ENCODE measurements around the gene KRTAP5-3. TPM values are rescaled to one million over a fixed set of nuclear protein-coding genes. Genes with fewer than 3 reads are reported as not detected.

The KRTAP5-3 gene
- total and polyA plus RNA-seq, 2 donors (not counting 3 experiments of a cell fraction or from before 2014, with no cell fraction given): not detected

DNA sequence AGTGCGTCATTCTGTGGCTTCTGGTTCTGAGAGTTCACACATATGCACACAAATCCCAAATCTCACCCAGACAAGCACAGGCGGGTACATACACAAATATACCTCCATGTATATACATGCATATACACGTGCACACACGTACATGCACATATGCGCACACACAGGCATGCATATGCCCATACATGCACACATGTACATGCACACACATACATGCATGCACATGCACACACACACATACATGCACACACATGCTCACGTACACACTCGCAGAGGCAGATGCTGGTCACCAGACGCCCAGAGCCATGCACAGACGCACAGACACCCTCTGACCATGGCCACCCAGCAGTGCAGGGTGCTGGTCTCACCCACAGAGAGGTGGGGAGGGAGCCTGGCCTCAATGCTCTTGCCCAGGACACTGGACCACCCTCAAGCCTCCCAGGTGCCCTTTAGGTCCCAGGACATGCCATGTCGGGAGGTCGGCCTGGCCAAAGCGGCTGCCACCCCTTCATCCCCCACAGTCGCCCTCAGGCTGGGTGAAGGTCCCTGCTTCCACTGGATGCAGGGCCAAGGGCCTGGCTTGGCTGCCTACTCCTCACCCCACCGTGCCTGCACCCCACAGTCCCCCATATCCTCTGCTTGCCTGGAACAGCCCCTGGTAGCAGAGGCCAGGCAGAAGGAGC lies 45.7 kb downstream of the KRTAP5-3 start:
- Histone ChIP-seq H3K36me3 (ENCODE audit: control insufficient read depth in 2 of 2, extremely low read depth in 1 of 2, insufficient read depth in 2 of 2, low read length in 2 of 2) (peaks cover 0 to 3% of the 10 kb centered on the region in 2 experiments), H3K27me3 (ENCODE audit: control insufficient read depth in 2 of 2, insufficient read depth in 2 of 2, low read length in 2 of 2) (no peaks in the 10 kb centered on the region), H4K20me1 (replicated peaks; ENCODE audit: control insufficient read depth, extremely low read depth, insufficient read depth, low read length) (no peaks in the 10 kb centered on the region), H3K4me1 (ENCODE audit: control insufficient read depth, extremely low read depth, insufficient read depth, low read length) (no peaks in the 10 kb centered on the region), H3K4me3 (replicated peaks in 1 of 3; ENCODE audit: insufficient read depth in 1 of 3, low read depth in 1 of 3, low read length in 3 of 3) (no peak overlapping the region), H3K27ac (ENCODE audit: insufficient read depth, low read depth, low read length) (no peak overlapping the region), H3K4me2 (ENCODE audit: insufficient read depth, low read length) (no peak overlapping the region), H3K9me1 (replicated peaks; ENCODE audit: control insufficient read depth, extremely low read depth, insufficient read depth, low read length) (no peaks in the 10 kb centered on the region), H2AFZ (ENCODE audit: low read depth, low read length) (no peak overlapping the region), H3K79me2 (ENCODE audit: control insufficient read depth, insufficient read depth, low read length) (no peaks in the 10 kb centered on the region), H3K9me3 (replicated peaks; ENCODE audit: control insufficient read depth, insufficient read depth, low read length) (no peaks in the 10 kb centered on the region), H3K9ac (replicated peaks; ENCODE audit: extremely low read depth, insufficient read depth, low read length) (no peak overlapping the region)
- FAIRE-seq (no peak), DNase-seq (ENCODE audit: low read depth, low spot score) (no peak)
- ChIA-PET CTCF (interaction anchor here (5.5 kb wide), 1 partner anchor 12 kb away, joined by 36 read pairs; no protein-coding TSS in a partner anchor), POLR2A (no interaction called here)
- dilution Hi-C loops (cut with MboI; ENCODE audit: extremely low pct_ligation_motif_present, low sequenced_read_pairs) (no loop called here), intact Hi-C loops (cut with micrococcal nuclease) (no loop called here)
- TF ChIP-seq, protein P1, sequence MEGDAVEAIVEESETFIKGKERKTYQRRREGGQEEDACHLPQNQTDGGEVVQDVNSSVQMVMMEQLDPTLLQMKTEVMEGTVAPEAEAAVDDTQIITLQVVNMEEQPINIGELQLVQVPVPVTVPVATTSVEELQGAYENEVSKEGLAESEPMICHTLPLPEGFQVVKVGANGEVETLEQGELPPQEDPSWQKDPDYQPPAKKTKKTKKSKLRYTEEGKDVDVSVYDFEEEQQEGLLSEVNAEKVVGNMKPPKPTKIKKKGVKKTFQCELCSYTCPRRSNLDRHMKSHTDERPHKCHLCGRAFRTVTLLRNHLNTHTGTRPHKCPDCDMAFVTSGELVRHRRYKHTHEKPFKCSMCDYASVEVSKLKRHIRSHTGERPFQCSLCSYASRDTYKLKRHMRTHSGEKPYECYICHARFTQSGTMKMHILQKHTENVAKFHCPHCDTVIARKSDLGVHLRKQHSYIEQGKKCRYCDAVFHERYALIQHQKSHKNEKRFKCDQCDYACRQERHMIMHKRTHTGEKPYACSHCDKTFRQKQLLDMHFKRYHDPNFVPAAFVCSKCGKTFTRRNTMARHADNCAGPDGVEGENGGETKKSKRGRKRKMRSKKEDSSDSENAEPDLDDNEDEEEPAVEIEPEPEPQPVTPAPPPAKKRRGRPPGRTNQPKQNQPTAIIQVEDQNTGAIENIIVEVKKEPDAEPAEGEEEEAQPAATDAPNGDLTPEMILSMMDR (IDR thresholded peaks at IDR 0.05; ENCODE audit: extremely low read depth in 1 of 2, insufficient read depth in 1 of 2, low read depth in 1 of 2, low read length in 2 of 2): no peak
- TF ChIP-seq FOS (IDR thresholded peaks at IDR 0.05; ENCODE audit: borderline replicate concordance, insufficient read depth, low read length) (no peak), GATA2 (IDR thresholded peaks at IDR 0.05; ENCODE audit: insufficient read depth, insufficient read length, low read depth, low read length) (no peak), MYC (IDR thresholded peaks at IDR 0.05; ENCODE audit: low read depth, low read length) (no peak), POLR2AphosphoS5 (IDR thresholded peaks at IDR 0.05; ENCODE audit: insufficient read depth, low read depth, low read length) (no peak), JUN (IDR thresholded peaks at IDR 0.05; ENCODE audit: borderline replicate concordance, insufficient read depth, insufficient read length, low read depth) (no peak), POLR2A (IDR thresholded peaks at IDR 0.05; ENCODE audit: low read depth, low read length) (no peak), EZH2 (IDR thresholded peaks at IDR 0.05; ENCODE audit: borderline replicate concordance, low read depth, low read length, severe bottlenecking) (no peak)
- TF ChIP-seq, protein P2, sequence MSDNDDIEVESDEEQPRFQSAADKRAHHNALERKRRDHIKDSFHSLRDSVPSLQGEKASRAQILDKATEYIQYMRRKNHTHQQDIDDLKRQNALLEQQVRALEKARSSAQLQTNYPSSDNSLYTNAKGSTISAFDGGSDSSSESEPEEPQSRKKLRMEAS (IDR thresholded peaks at IDR 0.05; ENCODE audit: insufficient read depth, insufficient read length): no peak
- no TSS peak for BruUV-seq (replicated peaks)
